Breast epithelium (tissue), 4 donors: ENCODE data around the gene CHMP1A. TPM values are rescaled to one million over a fixed set of nuclear protein-coding genes. Genes with fewer than 3 reads are reported as not detected.
"Not testable (repeated sequence)": the region's sequence is repeated elsewhere in the genome, so short reads cannot be mapped to it uniquely, and the experiment has no call there.

Source experiments
- DNase-seq, 2 donors: peaks; one replicate each; pipeline ENCODE4 v3.0.0-alpha.2; 2019; ENCODE audit warnings: low spot score in 2 of 2
- H3K27ac ChIP-seq, 2 donors: fragments of 200-600 bp; sonication (generic) in 1 of 2; one replicate each; pipeline ENCODE4 v1.5.1; 2016 to 2019; ENCODE audit warnings: mild to moderate bottlenecking in 1 of 2
- H3K27me3 ChIP-seq, 2 donors: fragments of 200-600 bp; sonication (generic) in 1 of 2; one replicate each; pipeline versions ENCODE4 v1.5.1 to v1.6.0; 2017 to 2019; ENCODE audit warnings: control low read depth in 1 of 2, mild to moderate bottlenecking in 1 of 2
- H3K36me3 ChIP-seq: fragments of 200-600 bp; one replicate; pipeline ENCODE4 v1.5.1; 2019
- H3K4me1 ChIP-seq, 2 donors: fragments of 200-600 bp; sonication (generic); one replicate each; pipeline ENCODE4 v1.5.1; 2016 to 2019; ENCODE audit warnings: control low read depth in 1 of 2
- H3K4me3 ChIP-seq, 3 donors: fragments of 200-600 bp; sonication (generic); 1 replicate in 2 of 3; 2 replicates in 1 of 3; pipeline ENCODE4 v1.5.1; 2016 to 2019; ENCODE audit warnings: mild to moderate bottlenecking in 3 of 3, moderate library complexity in 2 of 3
- H3K9me3 ChIP-seq, 2 donors: fragments of 200-600 bp; sonication (generic) in 1 of 2; one replicate each; pipeline ENCODE4 v1.5.1; 2016 to 2019; ENCODE audit warnings: control low read depth in 1 of 2
- POLR2A ChIP-seq: fragments of 450-650 bp; IDR thresholded peaks from one replicate; pipeline ENCODE4 v1.6.1; 2016; ENCODE audit warnings: antibody characterized with exemption, mild to moderate bottlenecking, moderate library complexity
- POLR2AphosphoS5 ChIP-seq, 3 donors: sonication (generic); formaldehyde crosslinking; IDR thresholded peaks; one replicate each; pipeline ENCODE4 v1.6.1; 2017; ENCODE audit warnings: antibody characterized with exemption in 3 of 3
- intact Hi-C: fragments of 100-400 bp; cut with DNase I; formaldehyde crosslinking; loops from one replicate; pipeline ENCODE4 v1.15.1; 2023; ENCODE audit warnings: low total_unique reads
- total RNA-seq, 3 donors: library from RNA; depleted of rRNA; stranded (reverse); fragments of >200 nt; gene quantifications; one replicate each; pipeline ENCODE4 v1.1.0, GENCODE V29; 2016
- TF ChIP-seq, protein P1 (sequence below), 3 donors: fragments of 450-650 bp; IDR thresholded peaks; one replicate each; pipeline ENCODE4 v1.5.1; 2016 to 2017; ENCODE audit warnings: antibody characterized with exemption in 3 of 3, mild to moderate bottlenecking in 3 of 3, moderate library complexity in 3 of 3

Gene CHMP1A
- total RNA-seq, 3 donors from 2014 or later: 67.5 to 100.0 (median 86.2) TPM

DNA sequence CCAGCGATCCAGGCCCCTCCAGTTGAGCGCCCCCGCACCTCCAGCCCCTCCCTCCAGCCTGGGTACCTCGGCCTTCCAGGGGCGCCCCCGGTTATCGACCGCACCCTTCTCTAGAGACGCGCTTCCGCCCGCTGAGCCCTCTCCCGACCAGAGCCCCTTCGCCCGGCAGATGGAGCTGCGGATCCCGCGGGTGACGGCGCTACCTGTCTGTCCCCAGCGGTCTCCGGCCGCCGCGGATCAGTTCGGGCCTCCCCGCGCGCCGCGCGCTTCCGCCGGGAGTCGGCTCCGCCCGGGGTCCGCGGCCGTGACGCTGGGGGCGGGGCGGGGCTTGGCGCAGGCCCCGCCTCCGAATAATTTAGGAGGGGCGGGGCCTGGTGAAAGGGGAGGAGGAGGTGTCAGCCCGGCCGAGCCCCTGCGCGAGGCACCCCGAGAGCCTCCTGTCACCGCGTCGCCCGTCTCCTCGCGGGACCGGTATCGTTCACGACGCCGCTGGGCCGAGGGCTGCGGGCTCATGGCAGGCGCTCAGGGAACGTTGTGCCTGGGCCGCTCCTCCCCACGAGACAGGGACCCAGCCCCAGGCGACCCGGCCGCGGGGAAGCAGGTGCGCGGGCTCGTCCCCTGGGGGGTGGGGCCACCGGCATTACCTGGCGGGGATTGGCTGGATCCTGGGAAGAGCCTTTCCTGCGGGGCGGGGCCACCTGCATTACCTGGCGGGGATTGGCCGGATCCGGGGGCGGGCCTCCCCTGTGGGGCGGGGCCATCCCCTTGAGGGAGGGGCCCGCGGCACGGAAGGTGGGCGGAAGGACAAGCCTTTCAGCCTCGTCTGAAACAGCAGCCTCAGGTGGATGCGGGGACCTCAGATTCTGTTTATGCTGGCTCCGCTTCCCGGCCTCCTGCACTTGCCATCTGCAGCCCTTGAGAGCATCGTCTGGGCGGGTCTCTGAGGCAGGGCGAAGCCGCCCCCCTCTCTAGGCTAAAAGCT, 44.2 kb upstream of the CHMP1A start, which contains the start of gene SPATA2L:
TSS of gene SPATA2L (minus strand) at position 281 of the 982 bp plus-strand sequence. CDS start 473 bp downstream, outside the sequence.
- Histone ChIP-seq H3K36me3 (no peaks in the 10 kb centered on the region), H3K4me3 (peak within 1 kb of the TSS; percentile 61 to 75 (median 71)), H3K27ac (peak within 1 kb of the TSS; percentile 80 to 96), H3K27me3 (no peaks in the 10 kb centered on the region), H3K4me1 (no peaks in the 10 kb centered on the region), H3K9me3 (no peaks in the 10 kb centered on the region)
- peak; percentile 95 to 96 for DNase-seq
- intact Hi-C loops: no loop called here
- peak; percentile 62 for TF ChIP-seq POLR2A
- TF ChIP-seq, protein P1, sequence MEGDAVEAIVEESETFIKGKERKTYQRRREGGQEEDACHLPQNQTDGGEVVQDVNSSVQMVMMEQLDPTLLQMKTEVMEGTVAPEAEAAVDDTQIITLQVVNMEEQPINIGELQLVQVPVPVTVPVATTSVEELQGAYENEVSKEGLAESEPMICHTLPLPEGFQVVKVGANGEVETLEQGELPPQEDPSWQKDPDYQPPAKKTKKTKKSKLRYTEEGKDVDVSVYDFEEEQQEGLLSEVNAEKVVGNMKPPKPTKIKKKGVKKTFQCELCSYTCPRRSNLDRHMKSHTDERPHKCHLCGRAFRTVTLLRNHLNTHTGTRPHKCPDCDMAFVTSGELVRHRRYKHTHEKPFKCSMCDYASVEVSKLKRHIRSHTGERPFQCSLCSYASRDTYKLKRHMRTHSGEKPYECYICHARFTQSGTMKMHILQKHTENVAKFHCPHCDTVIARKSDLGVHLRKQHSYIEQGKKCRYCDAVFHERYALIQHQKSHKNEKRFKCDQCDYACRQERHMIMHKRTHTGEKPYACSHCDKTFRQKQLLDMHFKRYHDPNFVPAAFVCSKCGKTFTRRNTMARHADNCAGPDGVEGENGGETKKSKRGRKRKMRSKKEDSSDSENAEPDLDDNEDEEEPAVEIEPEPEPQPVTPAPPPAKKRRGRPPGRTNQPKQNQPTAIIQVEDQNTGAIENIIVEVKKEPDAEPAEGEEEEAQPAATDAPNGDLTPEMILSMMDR (IDR thresholded peaks at IDR 0.05): no peak
- TF ChIP-seq POLR2AphosphoS5 (IDR thresholded peaks at IDR 0.05): peak; percentile 63 to 86 (median 77)

DNA sequence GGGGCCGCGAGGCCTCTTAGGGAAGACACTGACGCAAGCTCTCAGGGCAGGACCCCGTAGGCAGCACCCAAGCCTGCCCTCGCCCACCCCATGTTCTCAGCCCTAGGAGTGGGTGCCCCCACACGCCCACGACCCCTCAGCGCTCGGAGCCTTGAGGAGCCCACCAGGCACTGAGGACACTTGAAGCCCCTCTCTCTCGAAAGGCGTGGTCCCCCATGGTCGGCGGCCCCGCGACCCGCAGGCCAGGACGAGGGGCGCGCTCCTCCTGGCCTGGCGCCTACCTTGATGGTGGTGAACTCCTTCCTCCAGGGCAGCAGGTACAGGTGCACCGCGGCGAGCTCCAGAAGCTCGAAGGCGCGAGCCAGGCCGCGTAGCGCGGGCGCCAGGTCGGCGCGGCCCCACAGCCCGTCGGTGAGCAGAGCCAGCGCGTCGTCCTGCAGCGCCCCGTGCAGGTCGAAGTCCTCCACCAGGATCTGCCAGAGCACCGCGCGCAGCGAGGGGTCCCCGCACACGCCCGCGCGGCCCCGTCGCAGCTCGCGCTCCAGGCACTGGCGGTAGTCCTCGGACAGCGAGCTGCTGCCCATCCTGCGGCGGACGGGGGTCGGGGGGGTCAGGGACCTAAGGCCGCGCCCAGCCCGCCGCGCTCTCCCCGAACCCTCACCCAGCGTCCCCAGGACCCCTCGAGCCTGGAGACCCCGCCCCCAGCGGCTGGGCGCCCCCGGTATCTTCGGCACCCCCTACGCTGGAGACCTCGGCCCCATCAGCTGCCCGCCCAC, 43.3 kb upstream of the CHMP1A start:
- Histone ChIP-seq H3K9me3 (no peaks in the 10 kb centered on the region), H3K27me3 (no peaks in the 10 kb centered on the region), H3K36me3 (no peaks in the 10 kb centered on the region), H3K4me1 (no peaks in the 10 kb centered on the region), H3K27ac (peak overlapping the region; percentile 80 to 96), H3K4me3 (peak overlapping the region; percentile 61 to 75 (median 71))
- peak; percentile 66 to 72 for DNase-seq
- TF ChIP-seq, protein P1 (IDR thresholded peaks at IDR 0.05): no peak
- TF ChIP-seq POLR2A: no peak
- TF ChIP-seq POLR2AphosphoS5 (IDR thresholded peaks at IDR 0.05): peak in 1 of 3 donors; percentile 4
- intact Hi-C loops: no loop called here

DNA sequence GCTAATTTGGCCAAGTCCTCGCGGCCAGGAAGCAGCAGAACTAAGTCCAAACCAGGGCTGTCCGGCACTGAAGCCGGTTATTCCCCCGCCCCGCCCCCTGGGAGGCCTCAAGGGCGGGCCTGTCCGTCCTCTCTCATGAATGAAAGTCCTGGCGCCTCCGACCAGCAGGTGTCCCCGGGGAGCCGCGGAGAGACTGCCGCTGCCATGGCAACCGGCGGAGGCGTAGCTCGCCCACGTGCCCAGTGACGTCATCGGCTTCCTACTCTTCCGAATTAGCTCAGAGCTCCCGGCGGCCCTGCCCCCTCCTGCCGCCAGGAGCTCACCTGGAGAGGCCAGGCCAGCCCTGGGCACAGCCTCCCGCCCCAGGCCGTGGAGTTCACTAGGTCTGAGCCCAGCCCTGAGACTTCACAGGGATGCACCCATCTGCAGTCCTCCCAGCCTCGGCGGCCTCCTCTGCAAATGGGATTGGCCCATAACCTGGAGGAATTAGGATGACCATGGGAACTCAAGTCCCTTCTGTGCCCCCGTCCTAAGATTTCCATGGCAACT, 42.7 kb upstream of the CHMP1A start:
- H3K27ac ChIP-seq: peak overlapping the region; percentile 80 to 96
- TF ChIP-seq POLR2A: no peak
- peak; percentile 65 to 75 (median 65) for TF ChIP-seq POLR2AphosphoS5 (IDR thresholded peaks at IDR 0.05)
- TF ChIP-seq, protein P1 (IDR thresholded peaks at IDR 0.05): peak; percentile 77 to 98 (median 90)
- no peaks in the 10 kb centered on the region for H3K9me3 ChIP-seq
- DNase-seq: peak; percentile 100
- H3K4me1 ChIP-seq: no peaks in the 10 kb centered on the region
- intact Hi-C loops: no loop called here
- H3K36me3 ChIP-seq: no peaks in the 10 kb centered on the region
- peak overlapping the region; percentile 61 to 75 (median 71) for H3K4me3 ChIP-seq
- H3K27me3 ChIP-seq: no peaks in the 10 kb centered on the region

DNA sequence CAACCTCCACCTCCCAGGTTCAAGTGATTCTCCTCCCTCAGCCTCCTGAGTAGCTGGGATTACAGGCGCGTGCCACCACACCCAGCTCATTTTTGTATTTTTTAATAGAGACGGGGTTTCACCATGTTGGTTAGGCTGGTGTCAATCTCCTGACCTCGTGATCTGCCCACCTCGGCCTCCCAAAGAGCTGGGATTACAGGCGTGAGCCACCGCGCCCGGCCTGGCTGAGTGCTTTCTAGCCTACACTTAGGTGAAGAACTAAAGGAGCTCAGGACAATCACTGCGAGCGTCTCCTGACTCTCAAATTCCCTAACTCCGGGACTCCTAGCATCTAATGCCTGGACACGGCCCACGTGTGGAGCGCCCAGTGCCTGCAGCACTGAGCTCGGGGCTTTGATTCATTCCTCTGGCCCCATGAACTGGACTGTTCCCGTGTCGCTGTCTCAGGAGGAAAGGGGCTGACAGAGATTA, 42.2 kb upstream of the CHMP1A start:
- Histone ChIP-seq H3K4me3 (peak overlapping the region in 2 of 3 donors; percentile 71 to 75), H3K27ac (peak overlapping the region; percentile 80 to 96)
- DNase-seq, H3K36me3 ChIP-seq, intact Hi-C loops, H3K27me3 ChIP-seq, H3K4me1 ChIP-seq, H3K9me3 ChIP-seq: not testable (repeated sequence)

DNA sequence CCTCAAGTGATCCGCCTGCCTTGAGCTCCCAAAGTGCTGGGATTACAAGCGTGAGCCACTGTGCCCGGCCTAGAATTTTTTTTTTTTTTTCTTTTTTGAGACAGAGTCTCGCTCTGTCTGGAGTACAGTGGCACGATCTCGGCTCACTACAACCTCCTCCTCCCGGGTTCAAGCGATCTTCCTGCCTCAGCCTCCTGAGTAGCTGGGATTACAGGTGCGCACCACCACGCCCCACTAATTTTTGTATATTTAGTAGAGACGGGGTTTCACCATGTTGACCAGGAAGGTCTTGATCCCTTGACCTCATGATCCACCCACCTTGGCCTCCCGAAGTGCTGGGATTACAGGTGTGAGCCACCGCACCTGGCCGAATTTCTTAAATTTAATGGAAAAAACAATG, 41.2 kb upstream of the CHMP1A start:
- H3K36me3 ChIP-seq, H3K27me3 ChIP-seq, H3K9me3 ChIP-seq, DNase-seq, H3K4me3 ChIP-seq, H3K4me1 ChIP-seq, H3K27ac ChIP-seq, intact Hi-C loops: not testable (repeated sequence)
